Right atrium auricular region (tissue), 2 donors: ENCODE measurements around the gene SREBF1. TPM values are rescaled to one million over a fixed set of nuclear protein-coding genes. Genes with fewer than 3 reads are reported as not detected.

Source experiments
- DNase-seq: peaks from one replicate; pipeline ENCODE4 v3.0.0-alpha.2; 2019; ENCODE audit warnings: low spot score
- H3K27ac ChIP-seq, 2 donors: fragments of 200-600 bp; sonication (generic); 1 replicate in 1 of 2; 2 replicates in 1 of 2; pipeline ENCODE4 v1.5.1; 2016 to 2019
- H3K27me3 ChIP-seq, 2 donors: fragments of 200-600 bp; sonication (generic); one replicate each; pipeline versions ENCODE4 v1.5.1 to v1.6.0; 2017 to 2019
- H3K36me3 ChIP-seq: fragments of 200-600 bp; sonication (generic); one replicate; pipeline ENCODE4 v1.5.1; 2016
- H3K4me1 ChIP-seq, 2 donors: fragments of 200-600 bp; sonication (generic); one replicate each; pipeline versions ENCODE4 v1.5.1 to v1.6.0; 2017 to 2019
- H3K4me3 ChIP-seq, 2 donors: fragments of 200-600 bp; sonication (generic); 1 replicate in 1 of 2; 2 replicates in 1 of 2; pipeline ENCODE4 v1.5.1; 2017 to 2019; ENCODE audit warnings: mild to moderate bottlenecking in 1 of 2, moderate library complexity in 1 of 2
- H3K9me3 ChIP-seq, 2 donors: fragments of 200-600 bp; sonication (generic); one replicate each; pipeline ENCODE4 v1.5.1; 2019
- total RNA-seq, 2 donors: library from RNA; depleted of rRNA; stranded (reverse); fragments of >200 nt; gene quantifications; one replicate each; pipeline ENCODE4 v1.1.0, GENCODE V29; 2016
- TF ChIP-seq, protein P1 (sequence below), 2 donors: fragments of 200-600 bp; sonication (generic); IDR thresholded peaks; one replicate each; pipeline ENCODE4 v1.5.1; 2019; ENCODE audit warnings: antibody characterized with exemption in 2 of 2

The SREBF1 gene
- total RNA-seq, 2 donors from 2014 or later = 17.0 to 29.8 TPM

DNA sequence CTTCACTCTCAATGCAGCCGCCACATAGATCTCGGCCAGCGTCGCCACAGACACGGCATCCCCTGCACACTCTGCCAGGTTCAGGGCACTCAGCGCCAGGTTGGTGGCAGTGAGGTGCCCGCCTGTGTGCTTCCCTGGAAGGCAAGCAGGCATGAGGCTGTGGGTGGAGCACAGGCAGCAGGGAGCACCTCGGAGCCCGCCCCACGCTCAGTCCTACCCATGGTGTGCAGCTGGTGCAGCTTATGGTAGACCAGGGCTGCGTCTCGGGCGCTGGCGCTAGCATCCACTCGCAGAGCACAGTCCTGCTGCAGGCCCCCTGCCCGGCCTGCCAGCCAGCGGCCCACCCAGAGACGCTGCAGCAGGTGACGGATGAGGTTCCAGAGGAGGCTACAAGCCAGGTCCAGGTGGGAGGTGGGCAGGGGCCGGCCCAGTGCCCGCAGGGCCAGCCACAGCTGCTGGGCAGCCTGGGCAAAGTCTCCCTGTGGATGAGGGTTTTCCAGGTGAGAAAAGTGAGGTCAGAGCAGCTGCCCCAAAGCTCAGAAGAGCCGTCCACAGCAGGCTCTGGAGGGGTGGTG is 20.5 kb downstream of the SREBF1 start:
- DNase-seq = no peak
- Histone ChIP-seq H3K4me1 (peaks cover 0 to 72% of the 10 kb centered on the region in 2 donors), H3K27me3 (no peaks in the 10 kb centered on the region), H3K4me3 (no peak overlapping the region), H3K27ac (peak overlapping the region in 1 of 2 donors; percentile 70), H3K36me3 (peaks cover 47% of the 10 kb centered on the region), H3K9me3 (no peaks in the 10 kb centered on the region)
- TF ChIP-seq, protein P1, sequence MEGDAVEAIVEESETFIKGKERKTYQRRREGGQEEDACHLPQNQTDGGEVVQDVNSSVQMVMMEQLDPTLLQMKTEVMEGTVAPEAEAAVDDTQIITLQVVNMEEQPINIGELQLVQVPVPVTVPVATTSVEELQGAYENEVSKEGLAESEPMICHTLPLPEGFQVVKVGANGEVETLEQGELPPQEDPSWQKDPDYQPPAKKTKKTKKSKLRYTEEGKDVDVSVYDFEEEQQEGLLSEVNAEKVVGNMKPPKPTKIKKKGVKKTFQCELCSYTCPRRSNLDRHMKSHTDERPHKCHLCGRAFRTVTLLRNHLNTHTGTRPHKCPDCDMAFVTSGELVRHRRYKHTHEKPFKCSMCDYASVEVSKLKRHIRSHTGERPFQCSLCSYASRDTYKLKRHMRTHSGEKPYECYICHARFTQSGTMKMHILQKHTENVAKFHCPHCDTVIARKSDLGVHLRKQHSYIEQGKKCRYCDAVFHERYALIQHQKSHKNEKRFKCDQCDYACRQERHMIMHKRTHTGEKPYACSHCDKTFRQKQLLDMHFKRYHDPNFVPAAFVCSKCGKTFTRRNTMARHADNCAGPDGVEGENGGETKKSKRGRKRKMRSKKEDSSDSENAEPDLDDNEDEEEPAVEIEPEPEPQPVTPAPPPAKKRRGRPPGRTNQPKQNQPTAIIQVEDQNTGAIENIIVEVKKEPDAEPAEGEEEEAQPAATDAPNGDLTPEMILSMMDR (IDR thresholded peaks at IDR 0.05) = no peak

DNA sequence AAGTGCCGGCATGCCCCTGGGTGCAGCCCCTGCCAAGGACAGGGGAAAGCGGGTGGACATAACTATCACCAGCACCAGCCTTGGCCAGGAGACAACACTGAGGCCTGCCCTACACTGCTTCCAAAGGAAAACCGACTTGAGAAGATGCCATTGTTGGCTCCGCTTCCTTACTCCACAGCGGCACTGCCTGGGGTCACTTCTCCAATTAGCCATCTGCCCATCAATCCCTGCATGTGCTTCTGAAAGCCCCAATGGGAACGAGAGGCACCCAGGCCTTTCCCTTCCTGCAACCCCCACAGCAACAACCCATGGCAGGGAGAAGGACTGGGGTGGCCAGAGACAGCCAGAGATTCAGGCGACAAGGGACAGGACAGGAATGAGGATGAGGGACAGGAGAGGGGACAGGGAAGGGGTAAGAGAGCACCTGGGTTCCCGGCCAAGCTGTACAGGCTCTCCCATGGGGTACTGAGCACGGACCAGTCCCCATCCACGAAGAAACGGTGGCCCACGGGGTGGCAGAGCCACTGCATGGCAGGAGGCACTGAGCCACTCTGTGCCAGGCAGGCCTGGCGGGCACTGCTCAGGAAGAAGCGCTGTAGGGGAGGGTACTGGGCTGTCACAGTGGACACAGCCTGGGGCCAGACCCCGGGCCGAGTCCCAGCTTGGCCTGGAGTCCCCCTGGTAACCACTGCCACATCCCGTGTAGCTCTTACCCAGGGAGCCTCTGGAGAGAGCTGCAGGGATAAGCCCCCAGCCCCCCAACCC is 21.2 kb downstream of the SREBF1 start:
- H3K36me3 ChIP-seq = peaks cover 50% of the 10 kb centered on the region

DNA sequence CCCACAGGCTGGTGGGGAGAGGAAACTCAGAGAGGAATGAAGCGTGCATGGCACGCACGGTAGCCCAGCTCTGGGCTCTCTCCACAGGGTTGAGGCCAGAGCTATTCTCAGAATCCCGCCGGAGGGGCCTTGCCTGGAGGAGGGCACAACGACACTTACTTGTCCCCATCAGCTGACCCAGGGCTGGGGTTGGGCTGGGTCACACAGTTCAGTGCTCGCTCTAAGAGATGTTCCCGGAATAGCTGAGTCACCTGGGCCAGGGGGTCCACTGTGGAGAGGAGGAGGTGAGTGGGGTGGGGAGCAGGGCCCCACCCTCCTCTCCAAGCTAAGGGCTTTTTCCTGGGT is 21.8 kb downstream of the SREBF1 start:
- peaks cover 0 to 72% of the 10 kb centered on the region in 2 donors for H3K4me1 ChIP-seq
- no peak for DNase-seq

More for the DNA sequence above, 21.2 kb downstream of the SREBF1 start:
- H3K27me3 ChIP-seq = no peaks in the 10 kb centered on the region
- no peak overlapping the region for H3K4me3 ChIP-seq
- peak overlapping the region; percentile 68 to 70 for H3K27ac ChIP-seq
- H3K9me3 ChIP-seq = no peaks in the 10 kb centered on the region
- H3K4me1 ChIP-seq = peaks cover 0 to 72% of the 10 kb centered on the region in 2 donors
- DNase-seq = no peak
- TF ChIP-seq, protein P1 (IDR thresholded peaks at IDR 0.05) = no peak

DNA sequence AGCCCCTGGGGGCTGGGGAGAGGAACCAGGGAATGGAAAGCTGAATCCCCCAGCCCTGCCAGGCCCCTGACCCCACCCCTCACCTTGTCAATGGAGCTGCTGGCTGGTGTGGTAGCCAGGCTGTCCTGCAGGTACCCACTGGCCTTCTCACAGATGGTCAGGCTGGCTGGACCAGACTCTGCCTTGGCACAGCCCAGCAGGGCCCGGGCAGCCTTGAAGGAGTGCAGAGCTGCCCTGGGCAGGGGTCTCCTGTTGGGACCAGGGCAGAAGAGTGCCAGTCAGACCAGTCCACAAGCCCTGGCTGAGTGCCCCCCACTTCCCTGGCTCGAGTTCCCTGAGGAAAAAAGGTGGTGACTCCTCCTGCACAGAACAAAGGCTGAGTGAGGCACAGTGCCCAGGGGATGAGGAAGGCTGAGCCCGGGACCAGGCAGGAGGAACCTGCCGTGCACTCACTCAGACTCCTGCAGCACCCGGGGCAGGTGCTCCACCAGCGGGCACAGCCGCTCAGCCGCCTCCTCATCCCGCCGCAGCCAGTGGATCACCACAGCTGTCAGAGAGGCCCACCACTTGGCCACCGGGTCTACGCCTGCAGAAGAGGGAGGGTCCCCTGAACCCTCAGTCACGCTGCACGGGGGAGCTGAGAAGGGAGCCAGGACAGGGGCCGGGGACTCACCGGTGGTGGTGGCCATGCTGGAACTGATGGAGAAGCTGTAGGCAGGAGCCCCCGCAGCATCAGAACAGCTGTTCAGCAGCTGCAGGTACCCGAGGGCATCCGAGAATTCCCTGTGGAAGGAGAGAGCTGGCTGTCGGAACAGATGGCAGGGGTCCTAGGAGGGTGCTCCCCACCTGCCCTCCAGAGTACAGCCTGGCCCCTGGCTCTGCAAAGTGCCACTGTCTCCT is 22.4 kb downstream of the SREBF1 start:
- peaks cover 0 to 72% of the 10 kb centered on the region in 2 donors for H3K4me1 ChIP-seq

More for the DNA sequence above, 21.8 kb downstream of the SREBF1 start:
- TF ChIP-seq, protein P1 (IDR thresholded peaks at IDR 0.05) = no peak
- Histone ChIP-seq H3K27ac (peak overlapping the region; percentile 68 to 70), H3K36me3 (peaks cover 51% of the 10 kb centered on the region), H3K27me3 (no peaks in the 10 kb centered on the region), H3K4me3 (no peak overlapping the region), H3K9me3 (no peaks in the 10 kb centered on the region)

DNA sequence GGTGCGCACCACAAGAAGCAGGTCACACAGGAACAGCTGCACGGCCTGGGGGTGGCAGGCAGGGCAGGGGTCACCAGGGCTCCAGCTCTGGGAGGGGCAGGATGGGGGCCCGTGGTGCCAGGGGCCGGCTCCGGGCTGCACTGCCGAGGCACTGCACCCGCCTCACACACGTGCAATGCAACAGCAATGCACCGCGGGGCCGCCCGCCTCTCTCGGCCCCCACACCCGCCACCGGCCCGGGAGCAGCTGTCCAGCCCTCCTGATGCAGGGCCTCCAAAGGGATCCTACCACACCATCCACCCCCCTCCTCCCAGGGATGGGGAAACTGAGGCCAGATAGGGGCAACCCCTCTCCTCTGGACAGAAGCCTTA is 23.1 kb downstream of the SREBF1 start:
- H3K9me3 ChIP-seq = no peaks in the 10 kb centered on the region
- H3K36me3 ChIP-seq = peaks cover 42% of the 10 kb centered on the region
- DNase-seq = no peak
- H3K27ac ChIP-seq = peak overlapping the region in 1 of 2 donors; percentile 70
- H3K27me3 ChIP-seq = no peaks in the 10 kb centered on the region
- no peak overlapping the region for H3K4me3 ChIP-seq
- TF ChIP-seq, protein P1 (IDR thresholded peaks at IDR 0.05) = no peak
- H3K4me1 ChIP-seq = peaks cover 0 to 75% of the 10 kb centered on the region in 2 donors

More for the DNA sequence above, 22.4 kb downstream of the SREBF1 start:
- H3K27me3 ChIP-seq = no peaks in the 10 kb centered on the region
- no peak overlapping the region for H3K4me3 ChIP-seq
- no peak for DNase-seq
- peak overlapping the region; percentile 68 to 70 for H3K27ac ChIP-seq
- no peaks in the 10 kb centered on the region for H3K9me3 ChIP-seq
- peaks cover 49% of the 10 kb centered on the region for H3K36me3 ChIP-seq
- TF ChIP-seq, protein P1 (IDR thresholded peaks at IDR 0.05) = no peak
